ENCODE measurements around the gene POMC. TPM values are rescaled to one million over a fixed set of nuclear protein-coding genes. Genes with fewer than 3 reads are reported as not detected.

POMC gene
- total and polyA plus RNA-seq, 2 of the 8 experiments (the other 6 are each of a cell fraction or from before 2014, with no cell fraction given) = 1.7 to 4.7 TPM

DNA sequence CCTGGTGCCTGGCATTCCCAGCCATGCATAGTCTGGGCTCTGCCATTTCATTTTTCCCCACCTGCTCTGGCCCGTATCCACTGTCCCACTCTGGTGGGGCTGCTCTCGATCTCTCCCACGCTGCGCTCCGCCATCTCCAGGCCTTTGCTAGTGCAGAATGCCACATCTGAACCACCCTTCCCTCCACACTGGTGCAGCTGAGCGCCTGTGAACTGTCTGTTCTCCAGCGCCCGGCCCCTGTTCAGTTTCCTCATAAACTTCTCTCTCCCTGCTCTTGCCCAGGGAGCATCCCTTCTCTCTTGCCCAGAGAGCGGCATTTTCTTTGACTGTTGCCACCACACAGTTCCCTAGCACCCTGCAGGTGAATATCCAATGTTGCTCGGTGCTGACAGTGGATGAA lies 21.5 kb downstream of the POMC start (continued):
- TF ChIP-seq TBP (IDR thresholded peaks at IDR 0.05; ENCODE audit: low read depth, low read length) = no peak
- no peak for TF ChIP-seq ZNF274 (IDR thresholded peaks at IDR 0.05; ENCODE audit: borderline replicate concordance, extremely low read depth, low read length)
- no peak for TF ChIP-seq KDM5A (IDR thresholded peaks at IDR 0.05; ENCODE audit: low read length)
- TF ChIP-seq, protein P1, sequence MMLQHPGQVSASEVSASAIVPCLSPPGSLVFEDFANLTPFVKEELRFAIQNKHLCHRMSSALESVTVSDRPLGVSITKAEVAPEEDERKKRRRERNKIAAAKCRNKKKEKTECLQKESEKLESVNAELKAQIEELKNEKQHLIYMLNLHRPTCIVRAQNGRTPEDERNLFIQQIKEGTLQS (IDR thresholded peaks at IDR 0.05; ENCODE audit: insufficient read depth, low read depth, low read length) = no peak
- no peak for TF ChIP-seq HDAC6 (IDR thresholded peaks at IDR 0.05; ENCODE audit: low read depth, low read length)
- TF ChIP-seq YY1 (IDR thresholded peaks at IDR 0.05; ENCODE audit: low read depth, low read length) = no peak
- TF ChIP-seq POU5F1 (IDR thresholded peaks at IDR 0.05; ENCODE audit: low read depth, low read length) = no peak
